ENCODE results near the gene TMEM94.

- TF ChIP-seq POLR2AphosphoS5 (IDR thresholded peaks at IDR 0.05; ENCODE audit: low read depth, low read length), result no peak
- TF ChIP-seq POLR2A (IDR thresholded peaks at IDR 0.05; ENCODE audit: low read depth, low read length), result no peak
- no peak for TF ChIP-seq POU2F2 (IDR thresholded peaks at IDR 0.05; ENCODE audit: low read depth, low read length)
- no peak for TF ChIP-seq TAF1 (IDR thresholded peaks at IDR 0.05; ENCODE audit: low read depth, low read length)
Observed at GRCh38 chr17:75524269-75524969, 68.0 kb downstream of the TMEM94 start.

All from GM12891 (cell line).